COLO829 (cell line): Measurements from ENCODE around the gene ALK.
"Not testable (repeated sequence)": the region's sequence is repeated elsewhere in the genome, so short reads cannot be mapped to it uniquely, and the experiment has no call there.

Source experiments
- DNase-seq: peaks from one replicate; pipeline ENCODE4 v3.0.0; 2012; ENCODE audit warnings: low spot score

The ALK gene

DNA sequence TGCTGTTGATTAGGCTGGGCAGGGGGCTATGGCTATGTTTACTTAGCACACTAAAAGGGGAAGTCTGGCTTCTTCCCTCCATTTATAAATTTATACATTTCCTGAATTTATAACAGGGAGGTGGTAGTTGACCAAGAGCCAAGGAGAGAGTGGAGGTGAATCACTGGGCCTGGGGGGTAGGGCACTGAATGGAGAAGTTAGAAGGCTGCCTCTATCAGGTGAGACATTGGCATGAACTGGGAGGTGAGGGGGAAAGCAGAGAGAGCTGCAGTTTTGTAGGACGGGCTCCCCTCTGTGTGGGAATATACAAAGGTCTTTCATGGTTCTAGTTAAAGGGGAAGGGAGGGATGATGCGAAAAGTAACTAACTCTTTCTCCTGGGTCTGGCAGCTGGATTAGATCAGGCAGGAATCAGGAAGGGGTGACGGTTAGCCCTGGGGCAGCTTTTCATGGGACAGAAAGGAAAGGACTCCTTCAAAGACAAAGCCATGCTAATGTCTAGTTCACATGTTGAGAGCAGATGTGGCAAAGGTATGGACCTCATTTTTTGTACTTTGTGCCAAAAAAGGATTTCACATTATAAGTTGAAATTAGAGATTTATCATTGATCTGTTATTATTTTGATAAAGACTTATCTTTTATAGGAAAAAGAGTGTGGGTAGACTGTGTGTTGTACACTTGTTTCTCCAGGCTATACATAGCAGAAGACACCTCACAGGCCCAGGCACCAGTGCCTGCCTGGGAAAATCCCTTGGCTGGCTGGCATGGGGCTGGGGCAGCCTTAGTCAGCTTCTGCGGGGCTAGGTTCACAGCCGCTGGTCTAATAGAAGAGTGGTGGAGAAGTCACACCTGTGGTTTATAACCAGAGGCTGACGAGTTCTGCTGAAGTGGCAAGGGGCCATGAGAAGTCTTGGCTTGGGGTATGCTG, 647.4 kb downstream of the ALK start:
- DNase-seq, result no peak

DNA sequence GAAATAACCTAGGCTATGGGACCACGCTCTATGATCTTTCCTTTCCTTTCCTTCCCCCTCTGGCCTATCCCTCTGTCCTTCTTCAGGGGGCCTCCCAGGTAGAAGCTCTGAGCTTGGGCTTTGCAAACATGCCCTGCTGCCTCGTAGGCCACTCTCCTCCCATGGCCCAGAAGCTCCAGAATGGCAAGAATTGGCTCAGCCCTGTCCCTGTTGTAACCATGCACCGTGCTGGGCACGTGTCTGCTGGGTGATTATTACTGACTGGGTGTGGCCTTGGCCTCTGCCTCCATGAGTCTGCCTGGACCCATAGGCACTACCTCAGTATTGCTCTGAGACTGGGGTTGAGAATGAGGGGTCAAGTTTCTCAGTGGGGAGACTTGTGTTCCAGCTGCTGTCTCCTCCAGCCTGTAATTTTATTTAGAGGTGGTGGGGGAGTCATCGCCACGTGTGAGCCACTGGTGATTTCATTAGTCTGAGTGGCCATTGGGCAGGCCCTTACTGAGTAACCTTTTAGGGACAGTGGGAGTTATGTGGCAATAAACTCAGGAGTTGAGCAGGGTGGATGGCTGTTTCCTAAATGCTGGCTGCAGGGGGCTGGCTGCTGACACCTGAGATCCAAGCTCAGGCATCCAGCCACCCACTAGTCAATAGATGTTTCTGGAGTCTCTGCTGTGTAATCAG, 648.2 kb downstream of the ALK start:
- DNase-seq, result no peak

DNA sequence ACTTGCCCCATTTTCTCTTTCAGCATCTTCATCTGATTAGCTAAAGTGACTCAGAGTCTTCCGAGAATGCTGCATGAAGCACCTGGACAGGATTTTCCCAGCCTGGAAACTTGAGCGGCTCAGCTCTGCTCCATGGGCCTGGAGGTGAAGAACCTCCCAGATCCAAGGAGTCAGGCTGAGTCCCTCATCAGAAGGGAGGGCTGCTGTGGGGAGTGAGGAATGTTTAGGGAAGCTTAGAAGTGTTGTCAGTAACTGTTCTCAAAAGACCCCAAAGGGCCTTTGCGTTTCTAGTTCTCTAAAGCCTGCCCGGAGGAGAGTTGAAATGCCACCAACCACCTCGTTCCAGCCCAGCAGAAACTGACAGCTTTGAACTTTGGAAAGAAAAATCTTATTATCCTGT, 649.1 kb downstream of the ALK start:
- no peak for DNase-seq

DNA sequence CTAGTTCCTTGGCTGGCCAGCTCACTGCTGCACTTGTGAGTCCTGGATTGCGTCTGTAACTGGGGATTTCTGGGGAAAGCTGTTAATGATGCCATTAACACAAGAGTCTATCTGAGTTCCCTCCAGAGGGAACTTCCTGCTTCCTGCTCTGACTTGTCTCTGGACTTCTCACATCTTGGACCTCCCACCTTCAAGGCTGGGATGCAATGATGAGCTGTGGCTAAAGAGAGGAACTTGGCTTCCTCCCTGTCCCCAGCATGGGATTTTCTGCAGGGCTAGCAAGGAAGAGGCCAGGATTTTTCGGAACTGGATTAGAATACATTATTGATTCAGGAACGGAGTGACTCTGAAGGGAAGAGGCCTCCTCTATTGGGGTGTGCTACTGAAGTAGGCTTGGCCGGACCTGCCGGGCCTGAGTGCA, 650.7 kb downstream of the ALK start:
- no peak for DNase-seq

DNA sequence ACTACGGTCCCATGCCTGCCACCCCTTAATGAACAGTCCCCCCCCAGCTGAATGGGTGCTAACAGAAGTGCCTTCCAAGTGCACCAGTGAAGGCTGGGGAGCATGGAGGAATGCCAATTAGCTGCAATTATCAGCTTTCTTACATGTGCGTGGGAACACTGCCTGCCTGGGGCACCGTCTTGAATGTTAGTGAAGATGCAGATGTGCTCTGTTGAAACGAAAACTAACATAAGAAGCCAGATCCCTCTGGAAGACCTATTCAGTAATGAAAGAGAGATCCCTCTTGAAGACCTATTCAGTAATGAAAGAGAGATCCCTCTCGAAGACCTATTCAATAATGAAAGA, 651.6 kb downstream of the ALK start:
- DNase-seq, result no peak

DNA sequence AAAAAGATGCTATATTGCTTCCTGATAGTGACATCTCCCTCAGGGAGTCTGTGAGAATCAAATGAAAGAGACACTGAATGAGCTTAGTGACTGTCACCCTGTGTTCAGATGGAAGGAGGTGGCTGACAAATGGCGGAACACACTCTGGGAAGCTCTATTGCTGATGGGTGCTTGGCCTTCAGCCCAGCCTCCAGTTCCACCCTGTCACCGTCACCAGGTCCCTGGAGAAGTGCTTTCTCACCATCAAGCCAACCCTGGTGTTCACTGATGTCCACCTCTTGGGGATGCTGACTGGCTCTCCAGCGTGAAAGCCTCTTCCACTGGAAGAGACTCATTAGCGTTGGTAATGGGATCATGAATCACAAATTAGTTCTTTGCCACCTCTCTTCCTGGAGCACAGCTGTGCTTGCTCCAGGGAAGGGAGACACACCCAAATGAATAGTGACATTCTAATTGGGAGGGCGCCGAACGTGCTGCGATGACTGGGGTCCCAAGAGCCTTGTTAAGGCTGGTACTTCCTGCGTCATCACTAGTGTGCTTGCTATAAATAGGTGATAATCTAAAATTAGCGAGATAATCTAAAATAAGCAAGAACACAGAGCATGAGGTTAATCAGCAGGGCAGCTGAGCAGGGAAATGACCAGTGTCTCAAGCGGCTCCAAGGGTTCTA, 652.2 kb downstream of the ALK start:
- no peak for DNase-seq

DNA sequence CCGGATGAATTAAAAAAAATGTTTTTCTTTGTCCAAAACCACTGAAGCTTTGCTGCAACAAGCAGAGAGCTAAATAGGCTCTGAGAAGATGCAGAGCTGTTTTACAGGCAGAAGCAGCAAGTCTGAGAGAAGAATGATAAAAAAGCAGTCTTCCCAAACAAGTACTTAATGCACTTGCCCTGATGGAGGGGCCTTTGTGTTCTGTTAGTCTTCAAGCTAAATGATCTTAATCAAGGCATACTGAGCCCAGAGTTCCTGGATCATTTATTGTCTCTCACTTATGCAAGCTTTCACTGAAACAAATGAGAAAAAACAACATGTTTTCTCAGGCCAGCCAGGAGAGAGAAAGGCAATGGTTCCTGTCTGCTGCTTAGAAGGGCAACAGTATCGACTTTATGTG, 653.7 kb downstream of the ALK start:
- DNase-seq, result no peak

DNA sequence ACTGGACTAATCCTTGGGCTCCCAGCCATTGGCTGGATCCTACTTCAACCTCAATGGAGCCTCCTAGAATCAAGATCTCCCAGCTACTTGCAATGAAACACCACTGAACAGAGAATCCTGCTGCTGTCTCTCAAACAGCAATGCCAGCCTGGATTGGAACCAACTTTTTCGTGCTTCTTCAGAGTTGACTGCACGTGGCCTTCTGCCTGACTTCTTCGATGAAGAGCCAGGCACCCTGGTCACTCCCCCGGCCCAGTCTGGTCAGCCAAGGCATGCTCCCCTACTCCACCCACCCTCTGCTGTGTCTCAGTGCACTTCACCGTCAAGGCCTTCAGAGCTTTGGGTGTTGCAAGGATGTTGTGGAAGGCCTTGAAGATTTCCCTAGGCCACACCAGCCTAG, 657.5 kb downstream of the ALK start:
- DNase-seq, result no peak

DNA sequence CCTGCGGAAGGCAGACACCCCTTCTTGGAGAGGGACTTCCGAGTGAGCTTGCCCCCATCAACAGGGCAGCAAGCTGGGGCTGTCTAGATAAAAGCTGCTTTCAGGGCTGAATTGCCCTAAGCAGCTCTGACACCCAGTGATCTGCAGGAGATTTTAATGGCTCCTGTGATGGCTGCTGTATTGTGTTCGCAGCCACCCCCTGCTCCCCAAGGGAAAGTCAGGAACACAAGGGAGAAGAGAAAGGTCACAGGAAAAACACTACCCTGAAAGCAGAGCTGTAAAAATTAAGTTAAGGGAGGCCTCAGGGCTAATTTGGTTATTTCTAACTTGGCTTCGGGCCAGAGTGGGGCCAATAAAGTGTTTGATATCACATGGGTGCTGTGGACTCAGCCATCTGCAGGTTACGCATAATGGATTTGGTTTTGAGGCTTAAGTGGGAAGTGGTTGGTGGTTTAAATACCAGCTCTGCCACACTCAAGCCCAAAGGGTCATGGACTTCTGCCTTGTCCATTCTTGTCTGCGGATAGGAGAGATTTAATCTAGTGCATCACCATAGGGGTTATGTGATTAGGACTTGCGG, 658.6 kb downstream of the ALK start:
- peak; percentile 34 for DNase-seq

DNA sequence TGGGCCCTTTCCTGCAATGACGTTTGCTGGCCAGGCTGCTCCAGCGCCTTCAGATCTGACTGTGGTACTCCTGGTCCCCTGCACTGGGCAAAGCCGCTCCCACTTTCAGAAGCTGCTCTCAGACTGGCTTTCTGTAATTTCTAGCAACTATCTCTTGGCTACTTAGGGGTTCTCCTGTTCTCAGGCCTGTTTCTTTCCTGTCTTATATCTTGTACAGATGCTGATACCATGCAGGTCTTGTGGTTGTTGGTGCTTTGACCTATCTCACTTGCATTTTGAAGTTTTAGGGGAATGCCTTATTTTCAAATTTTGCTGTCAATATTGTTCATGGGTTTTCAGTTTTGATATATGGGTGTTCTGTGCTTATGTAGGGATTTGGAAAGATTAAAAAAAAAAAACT, 660.4 kb downstream of the ALK start:
- DNase-seq, result no peak

DNA sequence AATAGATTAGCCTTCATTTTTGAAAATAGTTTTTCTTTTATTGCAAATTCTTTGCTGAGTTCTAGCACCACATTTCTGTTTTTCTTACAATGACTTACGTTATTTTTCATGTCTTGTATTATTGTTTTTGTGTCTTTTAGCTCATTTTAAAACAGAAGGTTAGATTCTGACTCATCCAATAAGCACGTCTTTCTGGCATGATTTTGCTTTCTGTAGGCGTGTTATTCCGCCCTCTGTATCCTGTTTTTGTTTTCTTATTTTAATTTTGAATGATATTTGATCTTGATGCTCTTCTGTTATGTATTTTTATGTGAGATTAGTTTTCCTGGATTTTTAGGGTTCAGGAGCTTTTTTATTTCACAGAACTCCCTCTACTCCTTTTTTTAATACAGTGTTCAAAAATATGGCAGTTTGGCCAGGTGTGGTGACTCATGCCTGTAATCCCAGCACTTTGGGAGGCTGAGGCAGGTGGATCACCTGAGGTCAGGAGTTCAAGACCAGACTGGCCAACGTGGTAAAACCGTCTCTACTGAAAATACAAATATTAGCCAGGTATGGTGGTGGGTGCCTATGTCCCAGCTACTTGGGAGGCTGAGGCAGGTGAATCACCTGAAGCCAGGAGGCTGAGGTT, 661.1 kb downstream of the ALK start:
- DNase-seq, result peak; percentile 37

DNA sequence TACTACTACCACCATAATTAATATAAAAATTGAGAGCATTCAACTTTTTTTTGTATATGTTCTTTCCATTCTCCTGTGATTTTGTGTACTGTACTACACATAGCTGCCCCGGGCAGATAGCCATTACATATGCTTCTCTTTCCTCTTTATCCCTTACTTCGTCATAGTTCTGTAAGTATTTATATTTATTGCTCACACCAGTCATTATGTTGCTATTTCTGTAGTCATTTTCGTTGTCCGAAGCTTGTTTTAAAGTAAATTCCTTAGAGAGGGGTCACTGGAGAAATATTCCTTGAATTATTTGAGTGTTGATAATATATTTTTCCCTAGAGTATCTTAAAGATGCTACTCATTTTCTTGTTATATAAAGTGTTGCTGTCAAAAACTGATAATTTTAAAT, 662.2 kb downstream of the ALK start:
- DNase-seq, result no peak

DNA sequence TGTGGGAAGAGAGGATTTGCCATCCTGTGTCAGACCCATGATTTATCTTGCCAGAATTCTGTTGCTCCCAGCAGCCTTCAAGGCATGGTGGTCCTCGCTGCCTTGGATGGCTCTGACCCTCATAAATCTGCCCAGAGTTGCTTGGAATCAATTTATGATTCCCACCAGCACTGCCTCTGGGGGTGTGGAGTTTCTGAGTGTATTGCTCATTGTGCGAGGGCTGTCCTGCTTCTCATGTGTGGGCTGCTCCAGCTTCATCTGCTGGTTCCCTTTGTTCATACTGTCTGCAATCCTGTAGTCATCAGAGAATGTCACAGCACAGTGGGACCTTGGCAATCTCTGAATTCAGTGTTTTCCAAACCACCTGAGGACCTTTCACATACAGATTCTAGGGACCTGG, 666.4 kb downstream of the ALK start:
- DNase-seq, result no peak

DNA sequence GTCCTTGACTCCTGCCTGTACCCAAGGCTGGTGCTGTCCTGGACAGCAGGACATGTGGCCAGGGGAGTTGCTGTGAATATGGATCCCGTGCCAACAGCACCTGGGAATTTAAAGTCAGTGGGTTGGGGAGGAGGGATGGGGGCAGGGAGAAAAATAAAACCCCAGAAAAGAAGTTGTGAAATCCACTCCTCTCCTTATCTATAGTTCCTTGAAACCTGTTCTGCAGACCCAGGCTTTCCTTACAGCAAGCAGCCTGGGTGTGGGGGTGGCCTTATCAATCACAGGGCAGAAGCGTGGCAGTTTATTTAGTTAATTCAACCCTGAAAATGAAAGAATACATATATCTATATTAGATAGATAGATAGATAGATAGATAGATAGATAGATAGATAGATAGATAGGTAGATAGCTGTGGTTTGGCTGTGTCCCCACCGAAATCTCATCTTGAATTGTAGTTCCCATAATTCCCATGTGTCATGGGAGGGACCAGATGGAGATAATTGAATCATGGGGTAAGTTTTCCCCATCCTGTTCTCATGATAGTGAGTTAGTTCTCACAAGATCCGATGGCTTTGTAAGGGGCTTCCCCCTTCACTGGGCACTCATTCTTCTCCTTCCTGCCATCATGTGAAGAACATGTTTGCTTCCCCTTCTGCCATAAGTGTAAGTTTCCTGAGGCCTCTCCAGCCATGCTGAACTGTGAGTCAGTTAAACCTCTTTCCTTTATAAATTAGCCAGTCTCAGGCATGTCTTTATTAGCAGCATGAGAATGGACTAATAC, 667.7 kb downstream of the ALK start:
- DNase-seq, result not testable (repeated sequence)

DNA sequence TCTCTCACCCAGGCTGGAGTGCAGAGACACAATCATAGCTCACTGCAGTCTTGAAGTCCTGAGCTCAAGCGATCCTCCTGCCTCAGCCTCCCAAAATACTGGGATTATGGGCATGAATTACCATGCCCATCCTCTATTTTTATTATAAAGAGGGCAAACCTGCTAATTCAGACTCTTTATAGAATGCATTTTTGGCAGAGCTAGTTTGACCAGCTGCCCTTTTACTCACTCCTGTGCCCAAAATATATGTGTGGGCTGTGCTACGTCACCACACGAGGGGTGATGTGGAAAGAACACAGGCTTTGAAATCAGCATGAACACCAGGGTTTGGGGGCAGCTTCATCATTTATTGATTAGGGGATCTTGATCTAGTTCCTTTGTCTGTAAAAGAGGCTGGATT, 668.4 kb downstream of the ALK start:
- no peak for DNase-seq

DNA sequence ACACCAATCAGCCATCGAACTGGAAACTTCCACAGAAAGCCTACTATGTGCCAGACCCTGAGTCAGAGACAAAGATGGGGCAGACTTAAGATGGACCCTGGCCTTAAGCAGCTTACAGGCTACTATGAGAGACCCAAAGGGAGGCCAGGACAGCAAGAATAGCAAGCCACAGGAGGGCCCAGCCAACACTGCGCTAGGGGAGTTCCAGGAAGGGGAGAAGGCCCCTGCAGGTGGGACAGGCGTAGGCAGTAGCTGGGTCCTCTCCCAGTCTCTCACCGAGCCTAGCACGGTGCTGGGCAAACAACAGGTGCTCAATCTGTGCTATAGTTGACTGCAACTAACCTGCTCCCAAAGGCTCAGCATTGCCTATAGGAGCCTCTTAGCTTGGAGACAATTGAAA, 670.0 kb downstream of the ALK start:
- DNase-seq, result no peak

DNA sequence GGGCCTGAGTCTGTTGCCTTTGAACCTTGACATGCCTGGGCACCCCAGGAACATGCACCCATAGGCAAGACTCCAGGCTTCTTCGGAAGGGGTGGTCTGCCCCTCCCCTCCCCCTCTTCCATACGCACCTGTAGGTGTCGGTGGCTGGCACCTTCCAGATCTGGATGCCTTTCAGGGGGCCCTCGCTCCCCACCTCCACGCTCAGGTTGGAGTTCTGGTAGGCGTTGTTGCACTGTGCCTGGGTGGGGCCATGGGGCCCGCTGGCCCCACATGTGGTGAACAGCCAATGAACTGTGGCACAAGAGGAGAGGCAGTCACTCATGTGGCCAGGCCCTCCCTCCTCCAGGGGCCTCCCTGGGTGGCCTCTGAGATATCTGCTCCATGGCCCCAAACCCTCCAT, 670.4 kb downstream of the ALK start:
- no peak for DNase-seq

DNA sequence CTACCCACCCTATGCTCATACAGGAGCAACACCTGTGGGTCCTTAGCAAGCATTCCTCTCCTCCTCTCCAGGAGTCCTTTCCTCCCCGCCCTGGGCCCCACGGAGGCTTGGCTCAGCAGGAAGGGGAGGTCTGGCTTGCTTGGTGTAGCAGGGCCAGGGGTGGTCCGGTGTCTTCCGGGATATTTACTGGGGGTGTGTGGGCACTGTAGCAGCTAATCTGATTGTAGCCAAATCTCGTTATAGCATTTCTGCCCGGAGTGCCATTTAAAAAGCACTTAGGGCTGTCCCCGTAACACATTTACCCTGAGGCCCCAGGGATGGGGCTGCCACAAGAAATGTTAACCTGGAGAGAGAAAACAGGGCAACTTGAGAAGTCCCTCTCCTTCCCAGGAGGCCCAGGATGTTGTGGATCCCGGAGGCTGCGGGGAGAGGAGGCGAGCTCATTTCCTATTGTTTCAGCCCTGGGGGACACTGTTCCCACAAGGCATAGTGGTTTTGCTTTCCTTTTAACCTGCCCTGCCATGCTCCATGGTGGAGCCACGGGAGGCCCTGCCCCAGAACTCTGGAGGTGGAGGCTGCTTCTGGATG, 671.6 kb downstream of the ALK start:
- DNase-seq, result no peak

DNA sequence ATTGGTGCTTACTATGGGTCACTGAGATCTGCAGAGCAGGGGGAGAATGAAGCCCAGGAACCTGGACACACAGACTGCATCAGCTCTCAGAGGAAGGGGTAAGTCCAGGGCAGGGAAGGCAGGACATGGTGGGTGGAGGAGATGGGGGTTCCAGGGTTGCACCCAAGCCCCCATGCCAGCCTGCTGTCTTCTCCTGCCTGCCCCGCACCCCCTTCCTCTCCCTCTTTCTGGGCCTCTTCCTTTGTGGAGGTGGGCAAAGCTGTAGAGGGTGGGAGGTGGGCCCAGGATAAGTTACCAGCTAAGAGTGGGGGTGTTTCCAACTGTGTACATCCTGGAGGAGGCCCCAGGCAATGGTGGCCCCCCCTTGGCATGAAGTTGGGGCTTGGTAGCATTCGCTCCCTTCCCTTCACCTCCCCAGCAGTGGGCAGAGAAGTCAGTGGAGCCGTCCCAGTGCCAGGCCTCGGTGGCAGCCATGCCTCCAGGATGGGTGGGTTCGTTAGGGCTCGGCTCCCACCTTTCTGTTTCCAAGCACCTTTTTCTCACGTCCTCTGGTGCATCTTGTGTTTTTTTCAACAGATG, 674.0 kb downstream of the ALK start:
- no peak for DNase-seq

DNA sequence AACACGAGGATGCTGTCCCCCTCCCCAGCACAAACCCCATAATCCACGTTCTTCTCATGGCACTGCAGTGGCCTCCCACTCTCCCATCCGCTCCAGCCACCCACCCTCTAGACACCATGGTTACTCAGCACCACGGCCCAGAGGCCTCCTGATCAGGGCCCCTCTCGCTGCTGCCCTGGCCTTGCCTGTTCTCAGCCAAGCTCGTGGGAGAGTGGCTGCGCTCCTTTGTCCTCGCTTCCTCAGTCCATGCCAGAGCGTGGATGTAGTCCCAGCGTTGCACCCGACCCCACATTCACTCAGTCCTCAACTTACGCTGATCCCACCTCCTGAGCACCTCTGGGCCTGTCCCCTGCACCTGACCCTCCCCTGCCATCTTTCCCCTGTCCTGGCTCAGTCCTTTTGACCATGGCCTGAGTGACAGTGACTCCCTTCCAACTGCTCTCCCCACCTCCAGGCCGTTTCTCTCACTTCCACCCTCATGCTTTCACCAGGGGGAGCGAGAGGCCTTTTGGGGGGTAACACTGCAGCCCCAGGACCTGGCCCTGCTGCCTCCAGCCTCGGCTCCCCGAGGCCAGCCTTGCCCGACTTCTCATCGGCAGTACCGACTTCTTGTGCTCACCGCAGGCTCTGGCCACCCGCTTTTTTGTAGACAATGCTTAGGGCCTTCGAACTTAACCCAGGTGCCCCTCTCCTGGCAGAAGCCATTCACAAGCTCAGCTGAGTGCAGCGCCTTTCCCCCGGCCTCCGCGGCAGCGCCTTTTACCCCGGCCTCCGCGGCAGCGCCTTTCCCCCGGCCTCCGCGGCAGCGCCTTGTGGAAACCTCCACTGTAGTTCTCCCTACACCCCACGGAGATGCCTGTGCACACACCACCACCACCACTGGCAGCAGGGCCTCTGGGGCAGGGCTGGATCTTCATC, 674.7 kb downstream of the ALK start:
- DNase-seq, result no peak
